Measurements from ENCODE around the gene ZNF383.
"Not testable (repeated sequence)": the region's sequence is repeated elsewhere in the genome, so short reads cannot be mapped to it uniquely, and the experiment has no call there.

GRCh38 chr19:37292998-37293939, 75.3 kb downstream of the ZNF383 start:
- not testable (repeated sequence) for TF ChIP-seq POLR2A (IDR thresholded peaks at IDR 0.05; ENCODE audit: low read depth, low read length); POLR2AphosphoS5 (IDR thresholded peaks at IDR 0.05; ENCODE audit: low read depth, low read length); TAF1 (IDR thresholded peaks at IDR 0.05; ENCODE audit: borderline replicate concordance, low read depth, low read length)

Measured in GM12892 (cell line).